SU-DHL-6 (cell line): ENCODE data around the gene DNAH17.

ENCODE experiments used
- EZH2phosphoT487 ChIP-seq: fragments of 200-600 bp; sonication (generic), shearing (Covaris generic); conservative IDR thresholded peaks from 2 replicates; pipeline ENCODE4 v1.6.1; 2018; ENCODE audit warnings: mild to moderate bottlenecking, antibody characterized with exemption, low read length, moderate library complexity, mixed read lengths
- TF ChIP-seq, protein P1 (sequence below): fragments of 200-600 bp; sonication (generic); IDR thresholded peaks from one replicate; pipeline ENCODE4 v1.5.1; 2017; ENCODE audit warnings: antibody characterized with exemption, mild to moderate bottlenecking, low read length, moderate library complexity; ENCODE audit not compliant: insufficient read depth, poor library complexity, severe bottlenecking

DNA sequence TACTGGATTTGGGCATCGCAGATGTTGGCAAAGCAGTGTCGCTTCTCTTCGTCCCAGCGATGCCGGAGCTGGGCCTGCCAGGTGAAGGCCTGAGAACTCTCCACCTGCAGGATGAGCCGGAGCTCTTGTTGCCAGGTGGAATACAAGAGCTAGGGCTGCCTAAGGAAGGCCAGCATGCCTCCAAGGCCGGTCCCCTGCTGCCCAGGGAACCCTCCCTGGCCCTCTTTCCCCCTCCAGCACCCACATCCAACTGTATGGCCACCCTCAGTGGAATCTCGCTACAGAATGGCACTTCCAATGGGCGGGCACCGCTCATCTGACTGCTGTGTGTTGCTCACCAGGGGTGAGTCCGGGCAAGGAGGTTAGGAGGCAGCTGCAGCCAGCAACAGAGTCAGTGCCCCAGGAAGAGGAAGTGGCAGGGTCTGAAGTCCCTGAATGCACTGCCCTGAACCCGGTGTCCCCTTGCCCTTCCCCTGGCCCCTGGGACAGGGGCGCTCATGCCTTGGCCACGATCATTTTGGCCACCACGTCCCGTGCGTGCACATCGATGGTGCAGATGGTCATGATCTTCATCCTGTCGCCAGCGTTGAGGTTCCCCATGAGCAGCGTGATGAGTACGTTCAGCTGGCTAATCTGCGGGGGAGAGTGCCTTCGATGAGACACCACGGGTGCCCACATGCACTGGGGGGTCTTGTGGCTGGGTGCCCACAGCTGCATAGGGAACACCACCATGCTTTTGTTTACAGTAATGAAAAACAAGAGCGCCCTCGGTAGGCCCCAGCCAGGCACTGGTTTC lies 75.8 kb downstream of the DNAH17 start:
- TF ChIP-seq, protein P1, sequence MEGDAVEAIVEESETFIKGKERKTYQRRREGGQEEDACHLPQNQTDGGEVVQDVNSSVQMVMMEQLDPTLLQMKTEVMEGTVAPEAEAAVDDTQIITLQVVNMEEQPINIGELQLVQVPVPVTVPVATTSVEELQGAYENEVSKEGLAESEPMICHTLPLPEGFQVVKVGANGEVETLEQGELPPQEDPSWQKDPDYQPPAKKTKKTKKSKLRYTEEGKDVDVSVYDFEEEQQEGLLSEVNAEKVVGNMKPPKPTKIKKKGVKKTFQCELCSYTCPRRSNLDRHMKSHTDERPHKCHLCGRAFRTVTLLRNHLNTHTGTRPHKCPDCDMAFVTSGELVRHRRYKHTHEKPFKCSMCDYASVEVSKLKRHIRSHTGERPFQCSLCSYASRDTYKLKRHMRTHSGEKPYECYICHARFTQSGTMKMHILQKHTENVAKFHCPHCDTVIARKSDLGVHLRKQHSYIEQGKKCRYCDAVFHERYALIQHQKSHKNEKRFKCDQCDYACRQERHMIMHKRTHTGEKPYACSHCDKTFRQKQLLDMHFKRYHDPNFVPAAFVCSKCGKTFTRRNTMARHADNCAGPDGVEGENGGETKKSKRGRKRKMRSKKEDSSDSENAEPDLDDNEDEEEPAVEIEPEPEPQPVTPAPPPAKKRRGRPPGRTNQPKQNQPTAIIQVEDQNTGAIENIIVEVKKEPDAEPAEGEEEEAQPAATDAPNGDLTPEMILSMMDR: no peak
- no peak for TF ChIP-seq EZH2phosphoT487
